ENCODE measurements around the gene ABCF2.

Gene ABCF2

GRCh38 chr7:151168003-151168786 is 58.8 kb downstream of the ABCF2 start:
- H3K27ac ChIP-seq, result no peak overlapping the region
- no peaks in the 10 kb centered on the region for H3K36me3 ChIP-seq (replicated peaks)
- peak overlapping the region; percentile 32 for H3K4me3 ChIP-seq (ENCODE audit: low read depth, low read length)
- in situ Hi-C loops (cut with HindIII; ENCODE audit: low pct_ligation_motif_present, low sequenced_read_pairs), result no loop called here
- peaks cover 59% of the 10 kb centered on the region for H3K27me3 ChIP-seq (replicated peaks)
- DNase-seq, result no peak
- peak; percentile 59 for TF ChIP-seq CTCF (IDR thresholded peaks at IDR 0.05; ENCODE audit: low read depth, low read length, missing control alignments)

- H3K36me3 ChIP-seq (replicated peaks), result no peaks in the 10 kb centered on the region
- H3K27ac ChIP-seq, result no peak within 1 kb of the TSS
- peaks cover 59% of the 10 kb centered on the region for H3K27me3 ChIP-seq (replicated peaks)
- TF ChIP-seq CTCF (IDR thresholded peaks at IDR 0.05; ENCODE audit: low read depth, low read length, missing control alignments), result no peak
- in situ Hi-C loops (cut with HindIII; ENCODE audit: low pct_ligation_motif_present, low sequenced_read_pairs), result no loop called here
- peak within 1 kb of the TSS; percentile 32 for H3K4me3 ChIP-seq (ENCODE audit: low read depth, low read length)
- DNase-seq, result no peak
These were observed 59.6 kb downstream of the ABCF2 start, which contains the start of gene GBX1 for GRCh38 chr7:151167197-151167961. TSS of gene GBX1 (minus strand) at chr7:151167694. CDS start at chr7:151167548, 146 bp downstream.

GRCh38 chr7:151166629-151167196 is 60.3 kb downstream of the ABCF2 start:
- peaks cover 61% of the 10 kb centered on the region for H3K27me3 ChIP-seq (replicated peaks)
- no peaks in the 10 kb centered on the region for H3K36me3 ChIP-seq (replicated peaks)
- in situ Hi-C loops (cut with HindIII; ENCODE audit: low pct_ligation_motif_present, low sequenced_read_pairs), result no loop called here
- no peak for DNase-seq
- no peak overlapping the region for H3K27ac ChIP-seq
- peak; percentile 1 for TF ChIP-seq CTCF (IDR thresholded peaks at IDR 0.05; ENCODE audit: low read depth, low read length, missing control alignments)
- no peak overlapping the region for H3K4me3 ChIP-seq (ENCODE audit: low read depth, low read length)

Data from brain microvascular endothelial cell (primary cell).